ENCODE results near the gene TATDN2. TPM values are rescaled to one million over a fixed set of nuclear protein-coding genes. Genes with fewer than 3 reads are reported as not detected.

The TATDN2 gene
- total RNA-seq, 2 donors from 2014 or later: 40.8 to 49.8 TPM

DNA sequence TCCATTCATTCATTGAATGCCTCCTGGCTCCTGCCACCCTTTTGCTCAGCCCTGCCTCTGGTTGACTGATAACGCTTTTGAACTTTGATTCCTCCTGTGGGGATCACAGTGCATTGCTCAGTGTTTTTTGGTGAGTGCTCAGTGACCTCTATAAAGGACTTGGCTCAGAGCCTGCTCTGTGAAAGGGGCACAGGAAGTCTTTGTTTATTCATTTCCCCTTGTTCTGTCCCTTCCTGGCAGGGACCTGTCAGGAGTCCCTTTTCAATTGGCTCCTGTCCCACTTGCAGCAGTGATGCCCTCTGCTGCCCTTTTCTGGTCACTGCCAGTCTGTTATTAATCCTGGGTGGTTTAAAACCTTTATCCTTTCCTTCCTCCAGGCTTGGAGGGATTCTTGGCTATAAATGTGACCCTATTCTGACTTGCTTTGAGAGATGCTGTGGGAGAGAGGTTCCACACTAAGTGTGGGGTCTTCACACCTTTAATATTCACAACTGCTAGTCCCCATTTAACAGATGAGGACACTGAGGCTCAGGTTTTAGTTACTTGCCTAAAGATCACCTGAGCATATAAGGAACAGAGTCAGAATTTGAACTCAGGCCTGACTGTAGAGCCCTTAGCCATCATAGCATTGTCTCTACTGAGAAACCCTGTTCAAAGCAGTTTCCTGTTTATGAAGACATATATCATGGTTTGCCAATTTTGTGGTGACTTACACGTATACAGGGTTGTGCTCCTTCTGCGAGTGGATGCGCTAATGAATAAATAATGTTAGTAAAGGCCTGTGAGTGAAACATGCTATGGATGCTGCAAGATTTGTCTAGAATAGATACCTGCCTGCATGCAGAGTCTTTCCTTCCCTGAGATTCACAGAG lies 23.2 kb upstream of the TATDN2 start:
- Mint-ChIP-seq H3K36me3 (ENCODE audit: insufficient read depth in 2 of 2) (peaks cover 3 to 6% of the 10 kb centered on the region in 2 donors), H3K4me1 (ENCODE audit: low read depth) (peaks cover 82% of the 10 kb centered on the region), H3K27me3 (ENCODE audit: low read depth) (no peaks in the 10 kb centered on the region), H3K4me3 (peak overlapping the region; percentile 64 to 67), H3K27ac (peak overlapping the region; percentile 68), H3K9me3 (peaks cover 1 to 2% of the 10 kb centered on the region in 2 donors)
- ATAC-seq (replicated peaks in 1 of 2) (peak; percentile 61 to 78), DNase-seq (peak; percentile 69 to 74)

DNA sequence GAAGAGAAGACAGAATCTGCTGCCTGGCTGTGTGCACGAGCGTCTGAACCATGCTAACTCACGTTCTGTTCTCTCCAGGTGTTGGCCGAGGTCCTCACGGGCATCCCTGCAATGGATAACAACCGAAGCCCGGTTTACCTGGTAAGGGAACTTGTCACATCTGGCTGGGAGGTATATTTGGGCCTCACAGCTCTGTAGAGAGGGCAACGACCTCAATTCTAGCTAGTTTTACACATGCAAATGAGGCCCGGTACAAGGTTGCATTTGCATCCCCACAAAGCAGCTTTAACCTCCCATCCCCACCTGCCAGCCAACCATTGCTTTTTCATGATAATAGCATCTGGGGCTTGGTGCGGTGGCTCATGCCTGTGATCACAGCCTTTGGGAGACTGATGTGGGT lies 22.0 kb upstream of the TATDN2 start:
- Mint-ChIP-seq H3K36me3 (ENCODE audit: insufficient read depth in 2 of 2) (peaks cover 3 to 6% of the 10 kb centered on the region in 2 donors), H3K27me3 (ENCODE audit: low read depth) (no peaks in the 10 kb centered on the region), H3K4me3 (no peak overlapping the region), H3K4me1 (ENCODE audit: low read depth) (peaks cover 70% of the 10 kb centered on the region), H3K9me3 (peaks cover 1 to 2% of the 10 kb centered on the region in 2 donors), H3K27ac (no peak overlapping the region)
- no peak for ATAC-seq (replicated peaks in 1 of 2)
- no peak for DNase-seq

GRCh38 chr3:10228248-10228950 lies 19.9 kb upstream of the TATDN2 start:
- Mint-ChIP-seq H3K4me3 (peak overlapping the region; percentile 69 to 73), H3K9me3 (peaks cover 1 to 2% of the 10 kb centered on the region in 2 donors)
- ATAC-seq (replicated peaks in 1 of 2): peak; percentile 68 to 71

GRCh38 chr3:10229576-10229975 lies 18.7 kb upstream of the TATDN2 start:
- H3K27ac Mint-ChIP-seq: no peak overlapping the region
- ATAC-seq (replicated peaks in 1 of 2) (no peak), DNase-seq (no peak)
- no peaks in the 10 kb centered on the region for H3K27me3 Mint-ChIP-seq (ENCODE audit: low read depth)
- peaks cover 44% of the 10 kb centered on the region for H3K4me1 Mint-ChIP-seq (ENCODE audit: low read depth)
- H3K9me3 Mint-ChIP-seq: peaks cover 1 to 2% of the 10 kb centered on the region in 2 donors
- peak overlapping the region in 1 of 2 donors; percentile 14 for H3K4me3 Mint-ChIP-seq
- peaks cover 3 to 8% of the 10 kb centered on the region in 2 donors for H3K36me3 Mint-ChIP-seq (ENCODE audit: insufficient read depth in 2 of 2)

More at GRCh38 chr3:10228248-10228950, 19.9 kb upstream of the TATDN2 start:
- H3K36me3 Mint-ChIP-seq (ENCODE audit: insufficient read depth in 2 of 2): peaks cover 3 to 9% of the 10 kb centered on the region in 2 donors
- H3K4me1 Mint-ChIP-seq (ENCODE audit: low read depth): peaks cover 56% of the 10 kb centered on the region
- DNase-seq: peak; percentile 55 to 65
- H3K27ac Mint-ChIP-seq: peak overlapping the region; percentile 12
- no peaks in the 10 kb centered on the region for H3K27me3 Mint-ChIP-seq (ENCODE audit: low read depth)

GRCh38 chr3:10232137-10232536 lies 16.1 kb upstream of the TATDN2 start:
- peaks cover 4 to 6% of the 10 kb centered on the region in 2 donors for H3K36me3 Mint-ChIP-seq (ENCODE audit: insufficient read depth in 2 of 2)
- no peak overlapping the region for H3K27ac Mint-ChIP-seq
- H3K27me3 Mint-ChIP-seq (ENCODE audit: low read depth): no peaks in the 10 kb centered on the region
- DNase-seq (no peak), ATAC-seq (replicated peaks in 1 of 2) (peak in 1 of 2 donors; percentile 46)
- no peaks in the 10 kb centered on the region for H3K9me3 Mint-ChIP-seq
- H3K4me1 Mint-ChIP-seq (ENCODE audit: low read depth): peaks cover 33% of the 10 kb centered on the region
- H3K4me3 Mint-ChIP-seq: peak overlapping the region in 1 of 2 donors; percentile 6

DNA sequence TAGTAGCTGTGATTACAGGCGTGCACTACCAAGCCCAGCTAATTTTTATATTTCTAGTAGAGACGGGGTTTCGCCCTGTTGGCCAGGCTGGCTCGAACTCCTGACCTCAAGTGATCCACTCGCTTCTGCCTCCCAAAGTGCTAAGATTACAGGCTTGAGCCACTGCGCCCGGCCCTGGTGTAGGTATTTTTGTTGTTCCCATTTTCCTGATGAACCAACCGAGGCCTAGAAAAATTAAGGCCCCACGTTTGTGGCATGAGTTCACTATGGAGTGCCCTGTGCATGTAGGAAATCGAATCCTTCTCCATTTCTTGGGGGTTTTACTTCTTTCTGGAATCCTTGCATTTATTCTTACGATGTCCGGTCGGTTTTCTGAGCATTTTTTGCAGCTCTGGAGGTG lies 14.3 kb upstream of the TATDN2 start:
- Mint-ChIP-seq H3K27ac (no peak overlapping the region), H3K9me3 (no peaks in the 10 kb centered on the region), H3K4me3 (no peak overlapping the region), H3K27me3 (ENCODE audit: low read depth) (no peaks in the 10 kb centered on the region), H3K36me3 (ENCODE audit: insufficient read depth in 2 of 2) (peaks cover 2 to 7% of the 10 kb centered on the region in 2 donors), H3K4me1 (ENCODE audit: low read depth) (peaks cover 35% of the 10 kb centered on the region)
- ATAC-seq (replicated peaks in 1 of 2): no peak
- DNase-seq: no peak

DNA sequence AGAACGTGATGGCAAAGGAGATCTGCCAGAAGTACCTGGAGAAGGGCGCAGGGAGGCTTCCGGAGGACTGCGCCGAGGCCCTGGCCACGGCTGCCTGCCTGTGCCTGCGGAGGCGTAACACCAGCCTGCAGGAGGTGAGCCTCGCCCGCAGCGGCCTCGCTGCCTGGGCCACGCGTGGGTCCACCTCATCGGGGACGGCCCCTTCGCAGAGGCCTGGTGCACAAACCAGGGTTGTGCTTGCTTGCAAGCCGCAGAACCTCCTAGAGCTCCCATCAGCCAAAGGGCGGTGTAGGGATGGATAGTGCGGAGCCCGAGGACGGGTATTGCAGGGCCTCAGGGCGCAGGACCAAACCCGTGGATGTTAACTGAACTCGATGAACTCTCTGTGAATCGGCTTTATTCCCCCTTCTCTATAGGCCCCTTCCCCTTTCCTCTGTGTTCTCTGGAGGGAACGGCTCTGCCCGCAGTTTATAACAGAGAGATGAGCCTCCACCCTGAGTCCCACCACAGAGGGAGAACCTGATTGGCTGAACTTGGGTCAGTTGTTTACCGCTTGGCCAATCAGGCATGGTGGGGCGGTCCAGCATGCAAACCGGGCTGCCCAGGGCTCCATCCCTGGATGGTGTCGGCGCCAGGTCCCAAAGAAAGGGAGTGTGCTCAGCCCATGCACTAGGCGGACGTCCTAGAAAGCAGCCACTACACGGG lies 13.6 kb upstream of the TATDN2 start:
- Mint-ChIP-seq H3K27ac (no peak overlapping the region), H3K9me3 (no peaks in the 10 kb centered on the region), H3K4me1 (ENCODE audit: low read depth) (peaks cover 33% of the 10 kb centered on the region), H3K36me3 (ENCODE audit: insufficient read depth in 2 of 2) (peaks cover 4 to 14% of the 10 kb centered on the region in 2 donors), H3K27me3 (ENCODE audit: low read depth) (no peaks in the 10 kb centered on the region), H3K4me3 (no peak overlapping the region)
- no peak for DNase-seq
- no peak for ATAC-seq (replicated peaks in 1 of 2)

DNA sequence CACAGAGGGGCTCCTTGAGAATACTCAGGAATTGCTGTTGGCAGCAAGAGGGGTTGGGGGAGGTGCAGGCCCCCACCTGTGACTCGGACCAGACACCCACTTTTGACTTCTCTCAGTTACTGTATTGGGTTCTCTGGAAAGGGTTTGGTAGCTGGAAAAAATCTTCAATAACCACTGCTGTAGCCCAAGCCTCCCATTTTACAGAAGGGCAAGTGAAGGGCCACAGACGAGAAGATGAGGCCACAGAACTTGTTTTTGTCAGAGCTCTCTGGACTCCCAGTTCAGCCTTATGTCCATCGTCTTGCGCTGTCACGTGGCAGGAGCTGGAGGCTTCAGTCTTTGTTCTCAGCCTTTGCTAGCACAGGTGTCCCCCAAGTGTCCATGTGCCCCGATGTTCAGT lies 12.7 kb upstream of the TATDN2 start:
- Mint-ChIP-seq H3K4me3 (no peak overlapping the region), H3K27ac (no peak overlapping the region), H3K4me1 (ENCODE audit: low read depth) (peaks cover 30% of the 10 kb centered on the region)

DNA sequence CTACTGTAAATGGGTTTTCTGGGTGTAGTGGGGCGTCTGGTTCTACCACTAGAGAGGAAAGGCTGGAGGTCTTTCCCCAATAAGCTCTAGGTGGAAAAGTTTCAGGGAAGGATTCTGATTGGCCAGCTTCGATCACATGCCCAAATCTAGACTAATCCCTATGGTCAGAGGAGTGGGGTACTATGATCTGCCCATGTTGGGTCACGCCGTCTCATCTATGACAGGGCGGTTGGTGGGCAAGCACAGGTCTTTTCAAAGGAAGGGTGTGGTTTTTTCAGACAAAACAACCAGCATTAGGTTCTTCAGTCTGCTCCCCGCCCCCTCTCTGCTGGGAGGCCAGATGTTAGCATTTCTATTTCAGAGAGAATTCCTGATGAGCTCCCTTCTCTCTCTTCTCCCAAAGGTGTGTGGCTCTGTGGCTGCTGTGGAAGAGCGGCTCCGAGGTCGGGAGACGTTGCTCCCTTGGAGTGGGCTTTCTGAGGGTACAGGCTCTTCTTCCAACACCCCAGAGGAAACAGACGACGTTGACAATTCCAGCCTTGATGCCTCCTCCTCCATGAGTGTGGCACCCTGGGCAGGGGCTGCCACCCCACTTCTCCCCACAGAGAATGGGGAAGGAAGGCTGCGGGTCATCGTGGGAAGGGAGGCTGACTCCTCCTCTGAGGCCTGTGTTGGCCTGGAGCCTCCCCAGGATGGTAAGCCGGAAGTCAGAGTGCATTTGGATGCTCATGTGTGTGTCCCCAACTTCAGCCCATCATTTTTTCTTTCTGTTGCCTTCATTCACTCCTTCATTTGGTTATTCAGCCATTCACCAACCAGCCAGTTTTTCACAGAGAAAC lies 9.7 kb upstream of the TATDN2 start:
- Mint-ChIP-seq H3K27me3 (ENCODE audit: low read depth) (no peaks in the 10 kb centered on the region), H3K4me1 (ENCODE audit: low read depth) (peaks cover 51% of the 10 kb centered on the region), H3K4me3 (peak overlapping the region in 1 of 2 donors; percentile 27), H3K36me3 (ENCODE audit: insufficient read depth in 2 of 2) (peaks cover 2 to 14% of the 10 kb centered on the region in 2 donors), H3K27ac (no peak overlapping the region), H3K9me3 (no peaks in the 10 kb centered on the region)
- ATAC-seq (replicated peaks in 1 of 2): peak; percentile 53 to 61
- DNase-seq: peak; percentile 25 to 48

More for the DNA sequence above, 12.7 kb upstream of the TATDN2 start:
- ATAC-seq (replicated peaks in 1 of 2) (no peak), DNase-seq (no peak)
- no peaks in the 10 kb centered on the region for H3K9me3 Mint-ChIP-seq
- H3K36me3 Mint-ChIP-seq (ENCODE audit: insufficient read depth in 2 of 2): peaks cover 5 to 14% of the 10 kb centered on the region in 2 donors
- no peaks in the 10 kb centered on the region for H3K27me3 Mint-ChIP-seq (ENCODE audit: low read depth)

- H3K27ac Mint-ChIP-seq: no peak overlapping the region
- peaks cover 56% of the 10 kb centered on the region for H3K4me1 Mint-ChIP-seq (ENCODE audit: low read depth)
- H3K4me3 Mint-ChIP-seq: no peak overlapping the region
- DNase-seq: no peak
- peaks cover 7 to 8% of the 10 kb centered on the region in 2 donors for H3K9me3 Mint-ChIP-seq
- H3K27me3 Mint-ChIP-seq (ENCODE audit: low read depth): no peaks in the 10 kb centered on the region
- peaks cover 14 to 37% of the 10 kb centered on the region in 2 donors for H3K36me3 Mint-ChIP-seq (ENCODE audit: insufficient read depth in 2 of 2)
- ATAC-seq (replicated peaks in 1 of 2): no peak
Measured at GRCh38 chr3:10240799-10241198, 7.5 kb upstream of the TATDN2 start.

DNA sequence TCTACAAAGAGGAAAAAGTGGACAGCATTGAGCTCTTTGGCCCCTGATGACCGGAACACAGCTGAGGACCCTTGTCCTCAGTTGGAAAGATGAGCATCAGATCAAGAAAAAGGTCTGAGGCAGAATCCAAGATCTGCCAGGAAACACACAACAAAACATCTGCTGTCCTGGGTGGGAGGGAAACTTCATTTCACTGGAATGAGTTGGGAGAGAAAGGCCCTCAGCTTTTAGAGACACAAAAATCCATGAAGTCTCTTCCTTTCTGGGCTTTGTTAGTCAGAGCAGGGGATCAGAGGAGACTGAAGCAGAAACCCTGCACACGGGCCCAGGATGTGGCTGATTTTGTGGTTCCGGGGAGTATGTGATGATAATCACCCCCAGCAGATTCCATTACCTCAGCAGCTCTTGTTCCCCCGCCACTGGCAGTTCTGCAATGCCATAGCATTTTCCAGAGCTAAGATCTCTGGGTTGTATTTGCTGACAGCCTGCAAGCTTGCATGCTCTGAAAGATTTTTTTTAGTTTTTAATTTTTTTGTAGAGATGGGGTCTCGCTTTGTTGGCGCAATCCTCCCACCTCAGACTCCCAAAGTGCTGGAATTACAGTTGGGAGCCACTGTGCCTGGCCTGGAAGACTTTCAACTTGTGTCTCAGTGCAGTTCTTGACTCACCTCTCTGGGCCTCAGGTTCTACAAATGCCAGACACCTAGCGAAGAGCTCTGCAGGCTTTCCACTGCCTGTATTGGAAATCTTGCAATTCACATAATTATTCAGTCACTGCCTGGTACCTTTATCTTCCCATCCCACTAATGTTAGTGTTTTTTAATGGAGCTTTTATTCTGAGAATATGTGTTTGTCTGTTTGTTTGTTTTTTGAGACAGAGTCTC lies 5.8 kb upstream of the TATDN2 start:
- H3K4me3 Mint-ChIP-seq: peak overlapping the region; percentile 66 to 73
- H3K36me3 Mint-ChIP-seq (ENCODE audit: insufficient read depth in 2 of 2): peaks cover 19 to 41% of the 10 kb centered on the region in 2 donors
- ATAC-seq (replicated peaks in 1 of 2) (peak; percentile 99), DNase-seq (peak; percentile 77 to 84)
- H3K27me3 Mint-ChIP-seq (ENCODE audit: low read depth): no peaks in the 10 kb centered on the region
- H3K27ac Mint-ChIP-seq: peak overlapping the region; percentile 78
- H3K9me3 Mint-ChIP-seq: peaks cover 8 to 10% of the 10 kb centered on the region in 2 donors
- H3K4me1 Mint-ChIP-seq (ENCODE audit: low read depth): peaks cover 58% of the 10 kb centered on the region

All from activated T-cell treated with anti-CD3 and anti-CD28 coated beads, Interleukin-2, amount 50 U/mL, for 72 hours (primary cell).